Measurements from ENCODE around the gene TMEM51.
A peak's percentile ranks its signal among the peaks of the same experiment; 100 is the strongest.
"Not testable (repeated sequence)": the region's sequence is repeated elsewhere in the genome, so short reads cannot be mapped to it uniquely, and the experiment has no call there.

Gene TMEM51

GRCh38 chr1:15120251-15120945 is 33.1 kb upstream of the TMEM51 start:
- Mint-ChIP-seq H3K9me3 (no peaks in the 10 kb centered on the region), H3K36me3 (no peaks in the 10 kb centered on the region), H3K27me3 (peaks cover 8% of the 10 kb centered on the region), H3K27ac (no peak overlapping the region), H3K4me3 (no peak overlapping the region), H3K4me1 (no peaks in the 10 kb centered on the region)
- ATAC-seq (ENCODE audit: low read depth) (no peak), DNase-seq (ENCODE audit: low spot score in 2 of 2) (no peak)

- no peak for ATAC-seq (ENCODE audit: low read depth)
- H3K27ac Mint-ChIP-seq, result no peak overlapping the region
- H3K4me1 Mint-ChIP-seq, result no peaks in the 10 kb centered on the region
- peaks cover 8% of the 10 kb centered on the region for H3K27me3 Mint-ChIP-seq
- DNase-seq (ENCODE audit: low spot score in 2 of 2), result no peak
- no peaks in the 10 kb centered on the region for H3K36me3 Mint-ChIP-seq
- no peaks in the 10 kb centered on the region for H3K9me3 Mint-ChIP-seq
- no peak overlapping the region for H3K4me3 Mint-ChIP-seq
Measured at GRCh38 chr1:15122331-15122730, 31.2 kb upstream of the TMEM51 start.

- H3K4me1 Mint-ChIP-seq, result no peaks in the 10 kb centered on the region
- H3K36me3 Mint-ChIP-seq, result no peaks in the 10 kb centered on the region
- H3K4me3 Mint-ChIP-seq, result no peak overlapping the region
- ATAC-seq (ENCODE audit: low read depth) (no peak), DNase-seq (ENCODE audit: low spot score in 2 of 2) (no peak)
- H3K9me3 Mint-ChIP-seq, result no peaks in the 10 kb centered on the region
- H3K27ac Mint-ChIP-seq, result no peak overlapping the region
- H3K27me3 Mint-ChIP-seq, result peaks cover 8% of the 10 kb centered on the region
Measured at GRCh38 chr1:15123270-15123669, 30.3 kb upstream of the TMEM51 start.

- Mint-ChIP-seq H3K27me3 (peaks cover 8% of the 10 kb centered on the region), H3K27ac (no peak overlapping the region), H3K4me1 (no peaks in the 10 kb centered on the region), H3K36me3 (no peaks in the 10 kb centered on the region), H3K4me3 (no peak overlapping the region), H3K9me3 (no peaks in the 10 kb centered on the region)
- DNase-seq (ENCODE audit: low spot score in 2 of 2) (no peak), ATAC-seq (ENCODE audit: low read depth) (no peak)
Measured at GRCh38 chr1:15123925-15124324, 29.6 kb upstream of the TMEM51 start.

GRCh38 chr1:15124362-15125100 is 29.0 kb upstream of the TMEM51 start:
- H3K27me3 Mint-ChIP-seq, result peaks cover 7% of the 10 kb centered on the region
- DNase-seq (ENCODE audit: low spot score in 2 of 2) (no peak), ATAC-seq (ENCODE audit: low read depth) (no peak)
- H3K4me1 Mint-ChIP-seq, result no peaks in the 10 kb centered on the region
- no peak overlapping the region for H3K27ac Mint-ChIP-seq
- H3K36me3 Mint-ChIP-seq, result no peaks in the 10 kb centered on the region
- no peak overlapping the region for H3K4me3 Mint-ChIP-seq
- H3K9me3 Mint-ChIP-seq, result peaks cover 2% of the 10 kb centered on the region

GRCh38 chr1:15125101-15125745 is 28.3 kb upstream of the TMEM51 start:
- H3K27ac Mint-ChIP-seq, result no peak overlapping the region
- peaks cover 5% of the 10 kb centered on the region for H3K9me3 Mint-ChIP-seq

GRCh38 chr1:15128077-15128476 is 25.5 kb upstream of the TMEM51 start:
- ATAC-seq (ENCODE audit: low read depth), result no peak
- H3K4me3 Mint-ChIP-seq, result no peak overlapping the region
- DNase-seq (ENCODE audit: low spot score in 2 of 2), result no peak
- no peaks in the 10 kb centered on the region for H3K4me1 Mint-ChIP-seq
- no peak overlapping the region for H3K27ac Mint-ChIP-seq
- H3K36me3 Mint-ChIP-seq, result no peaks in the 10 kb centered on the region
- H3K27me3 Mint-ChIP-seq, result peaks cover 14% of the 10 kb centered on the region
- peaks cover 7% of the 10 kb centered on the region for H3K9me3 Mint-ChIP-seq

More at GRCh38 chr1:15125101-15125745, 28.3 kb upstream of the TMEM51 start:
- no peaks in the 10 kb centered on the region for H3K36me3 Mint-ChIP-seq
- peaks cover 7% of the 10 kb centered on the region for H3K27me3 Mint-ChIP-seq
- H3K4me3 Mint-ChIP-seq, result no peak overlapping the region
- no peak for ATAC-seq (ENCODE audit: low read depth)
- no peak for DNase-seq (ENCODE audit: low spot score in 2 of 2)
- H3K4me1 Mint-ChIP-seq, result no peaks in the 10 kb centered on the region

- Mint-ChIP-seq H3K4me1 (no peaks in the 10 kb centered on the region), H3K36me3 (no peaks in the 10 kb centered on the region), H3K27me3 (peaks cover 16% of the 10 kb centered on the region), H3K4me3 (no peak overlapping the region), H3K27ac (no peak overlapping the region), H3K9me3 (peaks cover 7% of the 10 kb centered on the region)
- DNase-seq (ENCODE audit: low spot score in 2 of 2), result peak; percentile 55 to 74
- ATAC-seq (ENCODE audit: low read depth), result peak; percentile 69
Measured at GRCh38 chr1:15128520-15129313, 24.8 kb upstream of the TMEM51 start.

GRCh38 chr1:15129944-15130343 is 23.6 kb upstream of the TMEM51 start:
- no peaks in the 10 kb centered on the region for H3K36me3 Mint-ChIP-seq
- no peak for ATAC-seq (ENCODE audit: low read depth)

GRCh38 chr1:15130607-15131006 is 22.9 kb upstream of the TMEM51 start:
- no peaks in the 10 kb centered on the region for H3K36me3 Mint-ChIP-seq
- no peak overlapping the region for H3K27ac Mint-ChIP-seq
- H3K9me3 Mint-ChIP-seq, result peaks cover 7% of the 10 kb centered on the region
- ATAC-seq (ENCODE audit: low read depth), result no peak
- no peaks in the 10 kb centered on the region for H3K4me1 Mint-ChIP-seq
- no peak for DNase-seq (ENCODE audit: low spot score in 2 of 2)
- no peak overlapping the region for H3K4me3 Mint-ChIP-seq
- peaks cover 24% of the 10 kb centered on the region for H3K27me3 Mint-ChIP-seq

More at GRCh38 chr1:15129944-15130343, 23.6 kb upstream of the TMEM51 start:
- no peaks in the 10 kb centered on the region for H3K4me1 Mint-ChIP-seq
- H3K4me3 Mint-ChIP-seq, result no peak overlapping the region
- peaks cover 7% of the 10 kb centered on the region for H3K9me3 Mint-ChIP-seq
- no peak overlapping the region for H3K27ac Mint-ChIP-seq
- no peak for DNase-seq (ENCODE audit: low spot score in 2 of 2)
- H3K27me3 Mint-ChIP-seq, result peaks cover 26% of the 10 kb centered on the region

- Mint-ChIP-seq H3K36me3 (no peaks in the 10 kb centered on the region), H3K9me3 (peaks cover 7% of the 10 kb centered on the region), H3K4me1 (no peaks in the 10 kb centered on the region), H3K4me3 (no peak overlapping the region), H3K27me3 (peaks cover 24% of the 10 kb centered on the region), H3K27ac (no peak overlapping the region)
- DNase-seq (ENCODE audit: low spot score in 2 of 2) (no peak), ATAC-seq (ENCODE audit: low read depth) (no peak)
Measured at GRCh38 chr1:15132965-15133364, 20.6 kb upstream of the TMEM51 start.

GRCh38 chr1:15134285-15134684 is 19.3 kb upstream of the TMEM51 start:
- no peak for ATAC-seq (ENCODE audit: low read depth)
- Mint-ChIP-seq H3K4me3 (no peak overlapping the region), H3K27ac (no peak overlapping the region), H3K4me1 (no peaks in the 10 kb centered on the region), H3K27me3 (peaks cover 27% of the 10 kb centered on the region), H3K9me3 (peaks cover 7% of the 10 kb centered on the region), H3K36me3 (no peaks in the 10 kb centered on the region)
- DNase-seq (ENCODE audit: low spot score in 2 of 2), result no peak

GRCh38 chr1:15135604-15136003 is 17.9 kb upstream of the TMEM51 start:
- not testable (repeated sequence) for H3K4me3 Mint-ChIP-seq; H3K9me3 Mint-ChIP-seq; ATAC-seq (ENCODE audit: low read depth); H3K4me1 Mint-ChIP-seq; DNase-seq (ENCODE audit: low spot score in 2 of 2); H3K36me3 Mint-ChIP-seq; H3K27ac Mint-ChIP-seq
- H3K27me3 Mint-ChIP-seq, result peaks cover 31% of the 10 kb centered on the region

GRCh38 chr1:15137809-15138208 is 15.7 kb upstream of the TMEM51 start:
- H3K36me3 Mint-ChIP-seq, result no peaks in the 10 kb centered on the region
- ATAC-seq (ENCODE audit: low read depth), result no peak
- H3K4me1 Mint-ChIP-seq, result no peaks in the 10 kb centered on the region
- H3K27me3 Mint-ChIP-seq, result peaks cover 32% of the 10 kb centered on the region
- H3K4me3 Mint-ChIP-seq, result no peak overlapping the region
- H3K9me3 Mint-ChIP-seq, result no peaks in the 10 kb centered on the region
- no peak overlapping the region for H3K27ac Mint-ChIP-seq
- no peak for DNase-seq (ENCODE audit: low spot score in 2 of 2)
